Coronary artery (tissue), 2 donors: ENCODE measurements around the gene VSX2.

ENCODE experiments used
- DNase-seq: peaks from one replicate; pipeline ENCODE4 v3.0.0-alpha.2; 2017; ENCODE audit warnings: low spot score
- H3K27ac ChIP-seq, 2 donors: fragments of 200-600 bp; sonication (generic); one replicate each; pipeline ENCODE4 v1.5.1; 2016 to 2019
- H3K4me3 ChIP-seq: fragments of 200-600 bp; sonication (generic); 2 replicates; pipeline ENCODE4 v1.5.1; 2016; ENCODE audit warnings: mild to moderate bottlenecking, moderate library complexity
- CTCF ChIP-seq: fragments of 200-600 bp; sonication (generic); IDR thresholded peaks from one replicate; pipeline ENCODE4 v1.5.1; 2019; ENCODE audit warnings: antibody characterized with exemption

VSX2 gene

DNA sequence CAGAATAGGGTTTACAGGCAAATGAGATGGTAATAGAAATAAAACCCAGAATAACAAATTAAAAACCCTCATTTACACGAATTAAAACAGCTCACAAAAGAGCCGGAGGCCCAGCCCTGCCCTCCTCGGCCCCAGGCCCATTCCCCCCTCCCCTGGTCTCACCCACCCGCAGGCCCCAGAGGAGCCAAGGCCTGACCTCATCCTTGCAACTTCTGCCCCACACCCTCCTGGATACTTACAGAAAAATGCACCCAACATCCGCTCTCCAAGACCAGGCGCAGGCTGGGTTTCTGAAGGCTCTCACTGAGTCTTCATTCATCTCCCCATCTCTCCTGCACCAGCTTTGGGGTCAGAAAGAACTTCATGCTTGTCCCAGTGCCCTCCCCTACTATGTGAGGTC is 16.2 kb upstream of the VSX2 start:
- DNase-seq, result no peak
- Histone ChIP-seq H3K4me3 (no peak overlapping the region), H3K27ac (no peak overlapping the region)
- no peak for TF ChIP-seq CTCF

- Histone ChIP-seq H3K27ac (no peak overlapping the region), H3K4me3 (no peak overlapping the region)
- TF ChIP-seq CTCF, result no peak
- DNase-seq, result no peak
Observed at GRCh38 chr14:74231784-74232183, 7.5 kb upstream of the VSX2 start.

DNA sequence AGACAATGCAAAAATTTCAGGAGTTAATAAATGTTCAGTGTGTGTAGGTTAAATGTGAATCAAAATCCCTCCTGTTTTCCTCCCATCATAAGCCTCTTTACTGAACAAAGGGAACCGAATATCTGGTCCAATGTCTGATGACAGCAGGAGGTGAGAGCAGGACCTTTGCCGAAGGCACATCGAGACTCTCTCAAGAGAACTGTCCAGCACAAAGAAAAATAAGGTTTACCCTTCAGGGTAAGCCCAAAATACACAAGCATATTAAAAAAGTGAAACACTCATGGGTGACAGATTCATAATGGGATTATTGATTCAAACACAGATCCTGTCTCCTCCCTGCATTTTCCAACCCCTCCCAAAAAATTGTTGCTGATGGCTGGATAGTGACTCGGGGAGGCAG is 4.2 kb upstream of the VSX2 start:
- no peak for DNase-seq
- Histone ChIP-seq H3K4me3 (no peak overlapping the region), H3K27ac (no peak overlapping the region)
- TF ChIP-seq CTCF, result no peak

- Histone ChIP-seq H3K4me3 (no peak overlapping the region), H3K27ac (no peak overlapping the region)
- DNase-seq, result no peak
- no peak for TF ChIP-seq CTCF
Observed at GRCh38 chr14:74237441-74237840, 1.8 kb upstream of the VSX2 start.

GRCh38 chr14:74239848-74240793 is 872 bp downstream of the VSX2 start:
- TF ChIP-seq CTCF, result no peak
- Histone ChIP-seq H3K4me3 (peak overlapping the region; percentile 61), H3K27ac (no peak overlapping the region)
- no peak for DNase-seq

GRCh38 chr14:74240794-74241651 is 1.8 kb downstream of the VSX2 start:
- DNase-seq, result no peak
- Histone ChIP-seq H3K27ac (no peak overlapping the region), H3K4me3 (peak overlapping the region; percentile 61)
- TF ChIP-seq CTCF, result no peak
